ENCODE measurements around the gene EHMT1. TPM values are rescaled to one million over a fixed set of nuclear protein-coding genes. Genes with fewer than 3 reads are reported as not detected.
A peak's percentile ranks its signal among the peaks of the same experiment; 100 is the strongest.

EHMT1 gene
- total RNA-seq, 1 experiment from 2014 or later: 112 TPM

DNA sequence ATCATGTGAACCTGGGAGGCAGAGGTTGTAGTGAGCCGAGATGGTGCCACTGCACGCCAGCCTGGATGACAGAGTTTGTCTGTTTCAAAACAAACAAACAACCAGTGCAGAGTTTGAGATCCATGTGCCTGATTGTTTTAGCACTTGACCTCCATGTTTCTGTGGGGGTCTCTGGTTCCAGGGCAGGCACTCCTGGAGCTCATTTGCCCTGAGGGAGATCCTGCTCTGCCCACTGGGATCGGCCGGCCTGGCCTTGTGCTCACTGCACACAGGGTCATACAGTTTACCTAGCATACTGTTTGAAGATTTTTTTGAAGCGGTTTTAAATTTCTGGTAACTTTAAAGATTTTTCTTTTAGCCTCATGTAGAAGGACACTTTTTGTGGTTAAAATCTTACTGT is 78.4 kb downstream of the EHMT1 start:
- Histone ChIP-seq H4K20me1 (ENCODE audit: control insufficient read depth, insufficient read depth, insufficient read length) (no peaks in the 10 kb centered on the region), H3K56ac (ENCODE audit: insufficient read length, low read depth, low read length) (no peak overlapping the region), H2BK15ac (ENCODE audit: low read depth, low read length) (no peak overlapping the region), H3K23ac (ENCODE audit: insufficient read length, low read depth, low read length) (no peak overlapping the region), H2BK120ac (ENCODE audit: low read depth, low read length, poor library complexity, severe bottlenecking) (no peak overlapping the region), H3K4ac (ENCODE audit: low read depth, low read length) (no peak overlapping the region), H3K79me2 (ENCODE audit: insufficient read depth, low read length) (peaks cover 24% of the 10 kb centered on the region; the same call in 1 of the 2 replicates), H2BK12ac (ENCODE audit: insufficient read length, low read depth, low read length) (no peak overlapping the region), H3K4me2 (ENCODE audit: insufficient read depth, insufficient read length, low read length) (no peak overlapping the region), H3K27me3 (ENCODE audit: insufficient read depth, low read length) (no peaks in the 10 kb centered on the region; the same call in 1 of the 2 replicates), H4K5ac (ENCODE audit: insufficient read length, low read depth, low read length) (no peak overlapping the region), H2BK20ac (ENCODE audit: low read depth, low read length, poor library complexity, severe bottlenecking) (no peak overlapping the region), H3K14ac (ENCODE audit: insufficient read depth, low read length) (no peak overlapping the region), H3K18ac (ENCODE audit: insufficient read length, low read depth, low read length) (no peak overlapping the region), H2BK5ac (ENCODE audit: insufficient read length, low read length) (no peak overlapping the region), H3K23me2 (ENCODE audit: insufficient read length, low read depth, low read length, poor library complexity, severe bottlenecking) (no peaks in the 10 kb centered on the region), H3K9ac (ENCODE audit: extremely low read depth, insufficient read length, low read length) (no peak overlapping the region), H3K79me1 (ENCODE audit: insufficient read depth, low read depth, low read length, poor library complexity, severe bottlenecking) (peaks cover 3% of the 10 kb centered on the region), H3T11ph (ENCODE audit: low read length) (no peak overlapping the region), H3K4me1 (ENCODE audit: insufficient read depth, low read length) (peaks cover 5% of the 10 kb centered on the region; the same call in 1 of the 2 replicates), H2AK5ac (ENCODE audit: insufficient read length, low read length) (no peak overlapping the region), H2AFZ (ENCODE audit: low read length) (no peak overlapping the region), H4K91ac (ENCODE audit: insufficient read length, low read depth, low read length) (no peak overlapping the region), H3K27ac (ENCODE audit: insufficient read length, low read depth, low read length) (no peak overlapping the region), H3K9me3 (ENCODE audit: control insufficient read depth, low read depth, low read length) (peaks cover 2% of the 10 kb centered on the region), H4K8ac (replicated peaks; ENCODE audit: insufficient read length, low read depth, low read length) (no peak overlapping the region)
- peaks cover 11 to 13% (median 11%) of the 10 kb centered on the region in 3 experiments for H3K36me3 Mint-ChIP-seq (ENCODE audit: insufficient read depth in 1 of 3, low read depth in 3 of 3)
- no peak overlapping the region for H3K4me3 Mint-ChIP-seq
- peaks cover 64 to 65% of the 10 kb centered on the region in 2 experiments for H3K4me1 Mint-ChIP-seq
- DNase-seq: no peak
- H3K9me3 Mint-ChIP-seq: peaks cover 14 to 15% of the 10 kb centered on the region in 2 experiments
- no CpG with 5 or more reads among the region's 5 CpGs for WGBS (ENCODE audit: extremely low coverage, insufficient read length, low lambda C conversion rate)
- no peak for TF ChIP-seq CTCF (conservative IDR thresholded peaks at IDR 0.05)
- H3K27me3 Mint-ChIP-seq (ENCODE audit: low read depth): no peaks in the 10 kb centered on the region
- peak overlapping the region in 2 of 3 experiments; percentile 90 to 96; a peak in 2 of 7 replicates for H3K27ac Mint-ChIP-seq

Measured in H9 (cell line).